Measurements from ENCODE around the gene VAV3.

The VAV3 gene

GRCh38 chr1:107972391-107973180, 7.6 kb upstream of the VAV3 start:
- DNase-seq (ENCODE audit: low read depth in 3 of 3, low spot score in 1 of 3) = no peak

GRCh38 chr1:107966550-107966949, 1.6 kb upstream of the VAV3 start:
- no peak for DNase-seq (ENCODE audit: low read depth in 3 of 3, low spot score in 1 of 3)

GRCh38 chr1:107964336-107965109, 457 bp downstream of the VAV3 start:
- DNase-seq (ENCODE audit: low read depth in 3 of 3, low spot score in 1 of 3) = peak in 1 of 3 donors; percentile 22

- peak in 1 of 3 donors; percentile 16 for DNase-seq (ENCODE audit: low read depth in 3 of 3, low spot score in 1 of 3)
Measured at GRCh38 chr1:107963601-107964335, 1.2 kb downstream of the VAV3 start.

GRCh38 chr1:107963008-107963407, 2.0 kb downstream of the VAV3 start:
- no peak for DNase-seq (ENCODE audit: low read depth in 3 of 3, low spot score in 1 of 3)

- no peak for DNase-seq (ENCODE audit: low read depth in 3 of 3, low spot score in 1 of 3)
Measured at GRCh38 chr1:107954719-107955415, 10.1 kb downstream of the VAV3 start.

GRCh38 chr1:107954126-107954525, 10.9 kb downstream of the VAV3 start:
- no peak for DNase-seq (ENCODE audit: low read depth in 3 of 3, low spot score in 1 of 3)

- no peak for DNase-seq (ENCODE audit: low read depth in 3 of 3, low spot score in 1 of 3)
Measured at GRCh38 chr1:107953556-107953955, 11.4 kb downstream of the VAV3 start.

- DNase-seq (ENCODE audit: low read depth in 3 of 3, low spot score in 1 of 3) = no peak
Measured at GRCh38 chr1:107952989-107953388, 12.0 kb downstream of the VAV3 start.

GRCh38 chr1:107950464-107950863, 14.5 kb downstream of the VAV3 start:
- no peak for DNase-seq (ENCODE audit: low read depth in 3 of 3, low spot score in 1 of 3)

GRCh38 chr1:107949467-107950253, 15.3 kb downstream of the VAV3 start:
- DNase-seq (ENCODE audit: low read depth in 3 of 3, low spot score in 1 of 3) = no peak

GRCh38 chr1:107946794-107947193, 18.2 kb downstream of the VAV3 start:
- no peak for DNase-seq (ENCODE audit: low read depth in 3 of 3, low spot score in 1 of 3)

GRCh38 chr1:107943694-107944093, 21.3 kb downstream of the VAV3 start:
- DNase-seq (ENCODE audit: low read depth in 3 of 3, low spot score in 1 of 3) = no peak

GRCh38 chr1:107942814-107943213, 22.2 kb downstream of the VAV3 start:
- no peak for DNase-seq (ENCODE audit: low read depth in 3 of 3, low spot score in 1 of 3)

- no peak for DNase-seq (ENCODE audit: low read depth in 3 of 3, low spot score in 1 of 3)
Measured at GRCh38 chr1:107941531-107941930, 23.4 kb downstream of the VAV3 start.

GRCh38 chr1:107941123-107941522, 23.9 kb downstream of the VAV3 start:
- DNase-seq (ENCODE audit: low read depth in 3 of 3, low spot score in 1 of 3) = no peak

- no peak for DNase-seq (ENCODE audit: low read depth in 3 of 3, low spot score in 1 of 3)
Measured at GRCh38 chr1:107940701-107941100, 24.3 kb downstream of the VAV3 start.

GRCh38 chr1:107940017-107940577, 24.9 kb downstream of the VAV3 start:
- DNase-seq (ENCODE audit: low read depth in 3 of 3, low spot score in 1 of 3) = no peak

GRCh38 chr1:107939256-107939655, 25.7 kb downstream of the VAV3 start:
- no peak for DNase-seq (ENCODE audit: low read depth in 3 of 3, low spot score in 1 of 3)
